Fibroblast of gingiva (primary cell): Measurements from ENCODE around the gene KCNA5.
A peak's percentile ranks its signal among the peaks of the same experiment; 100 is the strongest.

ENCODE experiments used
- DNase-seq: peaks from one replicate; pipeline ENCODE4 v3.0.0-alpha.2; 2011; ENCODE audit warnings: low read depth

Gene KCNA5

GRCh38 chr12:5064913-5065490 lies 21.3 kb downstream of the KCNA5 start:
- DNase-seq = no peak

GRCh38 chr12:5066251-5066650 lies 22.6 kb downstream of the KCNA5 start:
- DNase-seq = no peak

GRCh38 chr12:5068126-5068525 lies 24.4 kb downstream of the KCNA5 start:
- no peak for DNase-seq

- DNase-seq = no peak
These were observed 24.9 kb downstream of the KCNA5 start for GRCh38 chr12:5068619-5069018.

- no peak for DNase-seq
These were observed 26.4 kb downstream of the KCNA5 start for GRCh38 chr12:5070090-5070489.

GRCh38 chr12:5071496-5071895 lies 27.8 kb downstream of the KCNA5 start:
- no peak for DNase-seq

GRCh38 chr12:5072311-5072710 lies 28.6 kb downstream of the KCNA5 start:
- no peak for DNase-seq

- no peak for DNase-seq
These were observed 29.4 kb downstream of the KCNA5 start for GRCh38 chr12:5073054-5073453.

- no peak for DNase-seq
These were observed 30.2 kb downstream of the KCNA5 start for GRCh38 chr12:5073853-5074252.

GRCh38 chr12:5076761-5077160 lies 33.1 kb downstream of the KCNA5 start:
- no peak for DNase-seq

- DNase-seq = no peak
These were observed 34.7 kb downstream of the KCNA5 start for GRCh38 chr12:5078423-5078822.

- no peak for DNase-seq
These were observed 37.3 kb downstream of the KCNA5 start for GRCh38 chr12:5081016-5081415.

- peak; percentile 33 for DNase-seq
These were observed 40.5 kb downstream of the KCNA5 start for GRCh38 chr12:5083955-5084849.

GRCh38 chr12:5085896-5086295 lies 42.2 kb downstream of the KCNA5 start:
- peak; percentile 40 for DNase-seq

GRCh38 chr12:5087831-5088554 lies 44.3 kb downstream of the KCNA5 start:
- DNase-seq = no peak

- peak; percentile 56 for DNase-seq
These were observed 45.0 kb downstream of the KCNA5 start for GRCh38 chr12:5088586-5089264.

GRCh38 chr12:5094551-5094950 lies 50.9 kb downstream of the KCNA5 start:
- DNase-seq = no peak

- no peak for DNase-seq
These were observed 51.3 kb downstream of the KCNA5 start for GRCh38 chr12:5094986-5095385.
